Stimulated activated effector memory CD8-positive, alpha-beta T cell treated with anti-CD3 and anti-CD28 coated beads, Interleukin-12 subunit alpha, Interleukin-12 subunit beta, amount 100 ng/mL, for 72 hours (primary cell): ENCODE results near the gene PPHLN1.

Experiments used
- ATAC-seq: fragments of 150-1000 bp; cut with Tn5 transposase; 2 replicates; pipeline ENCODE4 v1.10.0; 2021
- DNase-seq, 2 donors: peaks; one replicate each; pipeline ENCODE4 v3.0.0; 2021 to 2022; ENCODE audit warnings: low spot score in 2 of 2
- H3K27ac Mint-ChIP-seq: one replicate; pipeline ENCODE4 v1.8.0; 2022; ENCODE audit warnings: mild to moderate bottlenecking, mixed read lengths
- H3K36me3 Mint-ChIP-seq: one replicate; pipeline ENCODE4 v1.8.0; 2022; ENCODE audit warnings: mild to moderate bottlenecking, mixed read lengths
- H3K4me1 Mint-ChIP-seq: one replicate; pipeline ENCODE4 v1.8.0; 2022; ENCODE audit warnings: mixed read lengths
- H3K4me3 Mint-ChIP-seq: one replicate; pipeline ENCODE4 v1.8.0; 2022; ENCODE audit warnings: mild to moderate bottlenecking, mixed read lengths
- H3K9me3 Mint-ChIP-seq: one replicate; pipeline ENCODE4 v1.8.0; 2022; ENCODE audit warnings: mixed read lengths

Gene PPHLN1

GRCh38 chr12:42490261-42490842, 164.4 kb downstream of the PPHLN1 start:
- Mint-ChIP-seq H3K4me3 (no peak overlapping the region), H3K9me3 (no peaks in the 10 kb centered on the region), H3K36me3 (no peaks in the 10 kb centered on the region), H3K27ac (no peak overlapping the region), H3K4me1 (no peaks in the 10 kb centered on the region)
- ATAC-seq (no peak), DNase-seq (no peak)
